Suprapubic skin (tissue), 4 donors: Measurements from ENCODE around the gene TMA7B.

Source experiments
- POLR2A ChIP-seq, 2 donors: fragments of 450-650 bp; IDR thresholded peaks; one replicate each; pipeline ENCODE4 v1.6.1; 2017; ENCODE audit warnings: antibody characterized with exemption in 2 of 2, mild to moderate bottlenecking in 2 of 2, moderate library complexity in 2 of 2
- POLR2AphosphoS5 ChIP-seq, 3 donors: sonication (generic); formaldehyde crosslinking; IDR thresholded peaks; one replicate each; pipeline ENCODE4 v1.6.1; 2017; ENCODE audit warnings: antibody characterized with exemption in 3 of 3
- TF ChIP-seq, protein P1 (sequence below), 2 donors: fragments of 200-600 bp in 1 of 2; fragments of 450-650 bp in 1 of 2; sonication (generic) in 1 of 2; IDR thresholded peaks; one replicate each; pipeline ENCODE4 v1.5.1; 2016 to 2019; ENCODE audit warnings: antibody characterized with exemption in 2 of 2, mild to moderate bottlenecking in 1 of 2, moderate library complexity in 1 of 2

GRCh38 chr22:40000171-40000570 lies 40.0 kb downstream of the TMA7B start:
- TF ChIP-seq POLR2AphosphoS5 (IDR thresholded peaks at IDR 0.05) (no peak), POLR2A (IDR thresholded peaks at IDR 0.05) (no peak)
- TF ChIP-seq, protein P1, sequence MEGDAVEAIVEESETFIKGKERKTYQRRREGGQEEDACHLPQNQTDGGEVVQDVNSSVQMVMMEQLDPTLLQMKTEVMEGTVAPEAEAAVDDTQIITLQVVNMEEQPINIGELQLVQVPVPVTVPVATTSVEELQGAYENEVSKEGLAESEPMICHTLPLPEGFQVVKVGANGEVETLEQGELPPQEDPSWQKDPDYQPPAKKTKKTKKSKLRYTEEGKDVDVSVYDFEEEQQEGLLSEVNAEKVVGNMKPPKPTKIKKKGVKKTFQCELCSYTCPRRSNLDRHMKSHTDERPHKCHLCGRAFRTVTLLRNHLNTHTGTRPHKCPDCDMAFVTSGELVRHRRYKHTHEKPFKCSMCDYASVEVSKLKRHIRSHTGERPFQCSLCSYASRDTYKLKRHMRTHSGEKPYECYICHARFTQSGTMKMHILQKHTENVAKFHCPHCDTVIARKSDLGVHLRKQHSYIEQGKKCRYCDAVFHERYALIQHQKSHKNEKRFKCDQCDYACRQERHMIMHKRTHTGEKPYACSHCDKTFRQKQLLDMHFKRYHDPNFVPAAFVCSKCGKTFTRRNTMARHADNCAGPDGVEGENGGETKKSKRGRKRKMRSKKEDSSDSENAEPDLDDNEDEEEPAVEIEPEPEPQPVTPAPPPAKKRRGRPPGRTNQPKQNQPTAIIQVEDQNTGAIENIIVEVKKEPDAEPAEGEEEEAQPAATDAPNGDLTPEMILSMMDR (IDR thresholded peaks at IDR 0.05): no peak
